Brain pericyte (primary cell): ENCODE results near the gene ENPP1.
"Not testable (repeated sequence)": the region's sequence is repeated elsewhere in the genome, so short reads cannot be mapped to it uniquely, and the experiment has no call there.

Experiments
- DNase-seq: peaks from one replicate; pipeline ENCODE4 v3.0.0-alpha.2; 2012; ENCODE audit warnings: low read depth, low spot score

Gene ENPP1

DNA sequence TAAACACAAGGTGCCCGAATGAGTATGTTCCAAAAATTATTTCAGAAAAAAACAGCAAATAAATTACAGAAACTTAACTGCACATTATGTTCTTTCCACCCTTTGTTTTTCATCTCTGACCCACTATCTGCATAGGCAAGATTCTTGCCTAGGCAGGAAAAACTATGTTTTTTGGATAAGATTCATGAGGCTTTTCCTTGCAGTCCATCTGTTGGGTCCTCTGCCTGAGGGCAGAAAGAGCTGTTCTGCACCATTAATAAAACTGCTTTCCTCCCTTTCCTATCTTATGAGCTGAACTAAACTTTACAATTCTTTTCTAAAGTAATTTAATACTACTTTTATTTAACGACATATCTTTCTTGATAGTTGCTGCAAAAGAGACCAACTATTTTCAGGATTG lies 21.1 kb downstream of the ENPP1 start:
- no peak for DNase-seq

DNA sequence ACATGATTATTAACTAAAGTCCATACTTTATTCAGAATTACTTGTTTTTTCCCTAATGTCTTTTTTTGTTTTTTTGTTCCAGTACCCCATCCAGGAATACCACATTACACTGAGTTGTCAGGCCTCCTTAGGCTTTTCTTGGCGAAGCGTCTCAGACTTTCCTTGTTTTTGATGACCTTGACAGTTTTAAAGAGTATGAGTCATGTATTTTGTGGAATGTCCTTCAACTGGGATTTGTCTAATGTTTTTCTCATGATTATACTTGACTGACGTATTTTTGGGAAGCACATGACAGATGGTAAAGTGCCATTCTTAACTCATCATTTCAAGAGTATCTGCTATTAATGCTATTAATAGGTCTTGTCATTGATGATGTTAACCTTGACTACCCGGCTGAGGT lies 23.6 kb downstream of the ENPP1 start:
- peak; percentile 68 for DNase-seq

DNA sequence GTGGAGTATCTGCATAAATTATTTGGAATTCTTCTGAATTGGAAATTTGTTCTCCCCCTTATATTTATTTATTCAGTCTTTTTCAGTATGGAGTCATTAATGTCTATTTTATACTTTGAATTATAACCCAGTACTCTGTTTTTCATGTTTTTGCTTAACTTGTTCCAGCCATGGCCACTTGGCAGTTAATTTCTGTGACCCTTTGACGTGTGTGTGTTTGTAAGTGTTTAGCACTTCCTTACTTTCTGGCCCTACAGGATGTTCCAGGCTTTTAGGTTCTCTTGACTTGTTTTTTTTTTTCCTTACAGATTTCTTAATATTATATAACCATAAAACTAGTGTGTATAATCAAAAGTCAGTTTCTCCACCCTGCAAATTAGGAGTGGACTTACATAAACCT lies 24.1 kb downstream of the ENPP1 start:
- DNase-seq, result no peak

DNA sequence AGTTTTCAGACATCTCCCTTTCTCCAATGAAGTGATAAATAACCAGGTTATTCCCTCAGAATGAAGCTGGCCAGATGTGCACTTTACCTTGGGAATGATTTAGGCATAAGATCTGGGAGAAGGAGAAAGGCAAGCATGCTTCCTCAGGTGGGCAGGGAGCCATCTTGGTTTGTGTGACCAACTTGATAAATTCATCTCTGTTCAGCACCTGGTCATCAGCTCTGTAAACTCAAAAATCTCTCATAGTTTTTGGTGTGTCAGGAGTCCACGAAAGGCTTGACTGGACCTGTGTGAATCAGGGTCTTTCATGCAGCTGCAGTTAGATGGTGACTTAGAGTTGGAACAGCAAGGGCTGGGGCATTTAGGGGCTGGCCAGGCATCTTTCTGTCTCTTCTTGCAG lies 24.5 kb downstream of the ENPP1 start:
- DNase-seq, result no peak

DNA sequence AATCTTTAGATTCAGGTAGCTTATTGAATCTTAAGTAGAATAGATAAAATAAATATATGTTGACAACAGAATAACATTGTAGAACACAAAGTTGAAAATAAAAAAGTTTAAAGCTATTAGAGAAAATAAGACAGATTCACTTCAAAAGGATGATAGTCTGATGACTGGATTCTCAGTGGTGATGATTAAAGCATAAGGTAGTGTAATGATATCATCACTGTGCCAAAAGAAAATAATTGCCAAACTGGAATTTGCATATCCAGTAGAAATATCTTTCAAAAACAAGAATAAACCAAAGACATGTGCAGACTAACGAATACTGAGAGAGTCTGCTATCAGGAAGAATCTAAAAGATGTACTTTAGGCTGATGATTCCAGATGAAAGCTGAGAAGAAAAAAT lies 30.2 kb downstream of the ENPP1 start:
- DNase-seq, result no peak

DNA sequence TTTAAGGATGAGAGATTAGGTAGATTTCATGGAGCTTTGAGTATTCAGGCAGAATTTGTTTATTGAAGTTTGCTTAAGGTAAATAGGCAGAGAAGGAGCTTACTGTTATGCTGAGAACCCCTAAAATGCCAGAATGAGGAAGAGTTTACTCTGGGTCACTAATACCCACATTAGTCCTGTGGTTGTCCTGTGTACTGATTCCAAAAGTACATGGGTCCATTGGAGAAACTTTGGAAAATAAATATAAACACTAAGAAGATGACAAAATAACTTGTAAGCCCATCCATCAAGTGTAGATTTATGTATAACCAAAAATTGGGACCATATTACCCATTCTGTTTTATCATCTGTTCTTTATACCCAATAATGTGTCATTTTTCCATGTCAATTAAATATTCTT lies 31.6 kb downstream of the ENPP1 start:
- no peak for DNase-seq

DNA sequence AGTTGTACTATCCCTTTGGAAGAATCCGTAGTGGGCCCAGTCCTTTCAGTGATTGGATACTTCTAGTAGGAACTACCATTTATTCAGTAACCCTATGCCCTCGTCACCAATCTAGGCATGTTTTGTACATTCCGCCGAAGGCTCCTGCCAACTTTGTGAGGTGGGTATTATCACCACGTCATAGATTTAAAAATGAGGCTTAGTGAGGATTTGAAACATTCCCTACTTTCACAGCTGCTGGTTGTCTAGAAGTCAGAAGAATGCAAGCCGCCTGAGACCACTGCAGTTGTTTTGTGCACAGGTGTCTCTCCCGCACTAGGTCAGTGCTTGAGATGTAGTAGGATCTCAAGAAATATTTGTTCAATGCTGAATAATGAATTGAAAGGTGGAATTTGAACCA lies 32.6 kb downstream of the ENPP1 start:
- no peak for DNase-seq

DNA sequence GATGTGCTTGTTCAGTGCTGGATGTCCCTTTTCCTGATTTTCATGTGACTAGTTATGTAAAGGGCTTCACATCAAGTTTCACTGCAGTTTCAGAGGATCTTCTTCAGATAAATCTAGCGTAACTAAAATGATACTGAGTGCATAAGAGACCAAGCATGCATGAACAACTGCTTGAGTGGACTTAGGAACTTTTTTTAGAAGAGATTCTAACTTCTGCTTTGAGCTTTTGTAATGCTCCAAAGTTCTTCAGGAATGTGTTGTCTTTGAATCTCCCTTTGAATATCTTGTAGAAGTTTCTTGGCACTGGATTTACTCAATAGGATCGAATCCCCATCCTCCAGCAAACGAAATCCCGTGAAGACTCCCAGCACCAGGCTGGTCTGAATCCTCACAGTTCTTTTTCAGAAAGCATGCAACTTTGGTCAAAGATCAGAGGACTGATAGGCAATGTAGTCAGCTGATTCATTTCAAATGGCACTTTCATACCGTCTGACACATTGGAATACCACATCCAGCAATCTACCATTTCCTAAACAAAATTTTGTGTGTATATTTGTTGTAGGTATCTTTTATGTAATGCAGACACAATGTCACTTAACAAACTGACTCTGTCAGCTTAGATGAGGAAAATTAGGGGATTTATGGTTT lies 33.2 kb downstream of the ENPP1 start:
- DNase-seq, result no peak

DNA sequence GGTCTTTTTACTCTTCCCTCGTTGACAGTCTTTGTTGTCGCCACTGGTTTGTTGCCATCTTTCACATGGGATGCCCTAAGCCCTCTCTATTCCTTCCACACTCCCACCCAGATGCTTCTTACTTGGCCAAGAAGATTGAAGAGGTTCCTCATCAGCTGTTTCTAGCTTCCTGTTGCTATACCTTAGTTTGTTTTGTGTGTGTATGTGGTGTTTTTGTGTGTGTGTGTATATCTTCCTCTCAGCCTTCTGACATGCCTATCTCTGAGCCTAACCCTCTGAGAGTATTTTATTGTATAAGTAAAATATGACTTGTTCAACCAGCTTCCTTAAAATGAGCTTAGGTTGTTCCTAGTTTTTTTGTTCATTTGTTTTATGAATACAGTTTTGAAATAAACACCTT lies 35.9 kb downstream of the ENPP1 start:
- no peak for DNase-seq

DNA sequence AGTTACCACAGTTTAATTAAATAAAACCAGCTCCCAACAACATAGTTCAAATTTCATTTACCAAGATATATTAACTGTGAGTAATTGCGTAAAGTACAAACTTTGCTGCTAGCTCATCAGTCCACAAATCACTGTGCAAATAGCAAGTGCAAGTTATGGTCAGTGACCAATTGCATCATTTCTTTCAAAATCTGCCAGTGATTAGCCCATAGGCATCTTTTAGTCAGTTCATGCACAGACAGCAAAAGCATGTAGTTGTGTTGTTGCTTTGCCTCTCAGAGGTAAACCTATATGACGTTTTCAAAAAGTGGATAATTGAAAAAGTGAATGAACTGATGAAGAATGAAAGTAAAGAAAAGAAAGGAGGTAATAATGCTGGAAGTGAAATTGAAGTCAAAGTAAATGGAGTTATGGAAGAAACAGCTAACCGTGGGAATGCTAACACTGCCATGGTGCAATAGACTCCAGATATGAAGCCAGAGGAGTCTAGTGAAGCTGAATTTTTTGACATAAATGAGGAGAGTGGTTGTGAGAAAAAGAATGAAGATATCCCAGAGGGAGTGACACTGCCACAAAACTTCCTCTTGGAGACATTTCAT lies 36.5 kb downstream of the ENPP1 start:
- DNase-seq, result no peak

DNA sequence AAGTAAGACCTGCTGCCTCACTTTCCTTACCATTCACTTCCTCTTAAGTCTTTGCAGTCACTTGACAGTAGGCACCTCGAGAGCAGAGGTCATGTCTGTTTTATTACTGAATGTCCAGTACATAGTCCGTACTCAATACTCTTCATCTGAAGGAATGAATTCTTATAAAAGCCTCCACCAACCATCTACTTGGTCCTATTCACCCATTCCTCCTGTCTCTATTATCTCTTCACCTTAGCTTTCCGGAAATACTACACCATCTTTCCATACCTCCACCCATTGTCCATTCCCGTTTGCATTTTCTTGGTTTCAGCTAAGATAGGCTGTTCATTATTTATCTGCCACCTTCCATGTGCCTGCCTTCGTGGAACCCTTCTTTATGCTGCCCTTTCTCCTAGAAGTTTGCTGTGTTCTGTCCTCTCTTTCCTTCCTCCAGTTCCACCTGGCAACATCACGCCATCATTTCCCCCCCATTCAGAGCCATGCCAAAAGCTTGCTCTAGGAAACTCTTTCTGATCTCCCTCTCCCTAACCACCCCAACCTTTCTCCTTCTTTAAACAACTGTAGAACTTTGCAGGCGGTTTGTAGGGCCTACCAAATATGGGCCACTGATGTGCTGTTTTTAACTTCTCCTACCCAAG lies 38.3 kb downstream of the ENPP1 start:
- no peak for DNase-seq

DNA sequence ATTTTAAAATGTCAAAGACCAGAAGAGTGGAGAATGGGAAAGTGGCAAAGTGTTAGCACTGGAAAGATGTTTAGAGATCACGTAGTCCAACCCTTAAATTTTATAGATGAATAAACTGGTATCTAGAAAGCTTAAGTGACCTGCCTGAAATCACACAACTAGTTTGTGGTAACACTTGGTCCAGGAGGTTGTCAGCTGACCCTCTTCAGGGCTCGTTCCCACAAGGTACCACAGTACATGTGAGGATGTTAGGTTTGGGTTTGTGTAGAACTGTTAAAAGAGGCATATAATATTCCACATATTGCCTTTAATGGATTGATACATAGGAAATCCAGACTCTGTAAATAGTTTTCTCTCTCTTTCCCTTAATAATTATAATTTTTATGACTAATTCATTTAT lies 39.1 kb downstream of the ENPP1 start:
- no peak for DNase-seq

DNA sequence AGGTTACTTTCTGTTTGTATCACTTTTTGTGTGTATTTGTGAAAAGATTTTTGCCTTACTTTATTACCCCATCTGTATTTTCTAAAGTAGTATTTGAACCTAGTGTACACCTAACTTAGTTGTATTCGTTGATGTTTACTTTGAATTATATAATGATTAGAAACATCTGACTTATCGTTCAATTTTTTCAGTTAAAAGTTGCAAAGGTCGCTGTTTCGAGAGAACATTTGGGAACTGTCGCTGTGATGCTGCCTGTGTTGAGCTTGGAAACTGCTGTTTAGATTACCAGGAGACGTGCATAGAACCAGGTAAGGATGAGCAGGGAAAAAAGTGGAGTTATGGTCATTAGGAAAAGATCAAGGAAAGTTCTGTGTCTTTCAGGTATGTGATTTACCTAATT lies 42.0 kb downstream of the ENPP1 start:
- DNase-seq, result no peak

DNA sequence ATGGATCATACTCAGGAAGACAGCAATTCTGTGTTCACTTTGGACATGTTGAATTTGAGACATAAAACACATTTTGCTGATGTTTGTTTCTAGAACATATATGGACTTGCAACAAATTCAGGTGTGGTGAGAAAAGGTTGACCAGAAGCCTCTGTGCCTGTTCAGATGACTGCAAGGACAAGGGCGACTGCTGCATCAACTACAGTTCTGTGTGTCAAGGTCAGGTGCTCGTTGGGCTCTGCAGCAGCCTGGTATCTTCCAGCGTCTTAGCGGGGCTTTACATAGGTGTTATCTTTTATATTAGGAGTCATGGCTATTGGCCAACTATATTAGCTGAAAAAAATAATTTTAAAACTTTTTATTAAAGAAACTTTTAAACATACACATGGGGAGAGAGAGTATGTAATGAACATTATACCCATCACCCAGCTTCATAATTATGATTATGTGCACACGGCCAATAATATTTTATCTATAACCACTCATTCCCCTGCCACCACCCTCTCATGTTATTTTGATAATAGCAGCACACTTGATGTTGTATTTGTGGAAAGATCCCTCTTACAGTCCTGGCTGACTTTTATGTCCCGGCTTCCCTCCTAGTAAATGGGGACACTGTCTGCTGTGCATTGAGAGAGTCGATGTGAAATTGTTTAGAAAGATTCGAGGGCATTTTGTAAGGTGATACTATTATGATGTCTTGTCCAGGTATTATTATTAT lies 43.4 kb downstream of the ENPP1 start:
- no peak for DNase-seq

DNA sequence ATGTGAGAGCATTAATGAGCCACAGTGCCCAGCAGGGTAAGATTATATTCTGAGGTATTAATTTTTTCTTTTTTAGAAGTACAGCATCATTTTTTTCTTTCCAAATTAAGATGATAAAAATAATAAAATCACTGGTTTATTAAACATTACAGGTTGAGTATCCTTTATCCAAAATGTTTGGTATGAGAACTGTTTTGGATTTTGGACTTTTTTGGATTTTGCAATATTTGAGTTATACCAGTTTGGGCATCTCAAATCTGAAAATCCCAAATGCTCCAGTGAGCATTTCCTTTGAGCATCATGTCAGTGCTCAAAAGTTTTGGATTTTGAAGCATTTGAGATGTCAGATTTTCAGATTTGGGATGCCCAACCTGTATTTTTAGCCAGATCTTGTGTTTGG lies 44.4 kb downstream of the ENPP1 start:
- no peak for DNase-seq

DNA sequence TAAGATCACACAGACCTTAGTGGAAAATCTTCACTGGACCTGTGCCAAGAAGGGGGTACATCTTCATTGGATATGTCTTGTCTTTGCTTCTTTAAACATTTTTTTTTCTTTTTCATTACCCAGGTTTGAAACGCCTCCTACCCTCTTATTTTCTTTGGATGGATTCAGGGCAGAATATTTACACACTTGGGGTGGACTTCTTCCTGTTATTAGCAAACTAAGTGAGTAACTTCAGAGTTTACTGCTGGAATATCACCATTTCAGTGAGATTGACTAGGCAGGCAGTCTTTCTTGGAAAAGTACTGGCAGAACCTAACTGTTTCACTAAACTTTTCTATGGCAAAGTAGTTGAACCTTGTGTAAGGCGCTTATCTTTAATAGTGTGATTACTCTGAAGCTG lies 47.0 kb downstream of the ENPP1 start:
- DNase-seq, result no peak

DNA sequence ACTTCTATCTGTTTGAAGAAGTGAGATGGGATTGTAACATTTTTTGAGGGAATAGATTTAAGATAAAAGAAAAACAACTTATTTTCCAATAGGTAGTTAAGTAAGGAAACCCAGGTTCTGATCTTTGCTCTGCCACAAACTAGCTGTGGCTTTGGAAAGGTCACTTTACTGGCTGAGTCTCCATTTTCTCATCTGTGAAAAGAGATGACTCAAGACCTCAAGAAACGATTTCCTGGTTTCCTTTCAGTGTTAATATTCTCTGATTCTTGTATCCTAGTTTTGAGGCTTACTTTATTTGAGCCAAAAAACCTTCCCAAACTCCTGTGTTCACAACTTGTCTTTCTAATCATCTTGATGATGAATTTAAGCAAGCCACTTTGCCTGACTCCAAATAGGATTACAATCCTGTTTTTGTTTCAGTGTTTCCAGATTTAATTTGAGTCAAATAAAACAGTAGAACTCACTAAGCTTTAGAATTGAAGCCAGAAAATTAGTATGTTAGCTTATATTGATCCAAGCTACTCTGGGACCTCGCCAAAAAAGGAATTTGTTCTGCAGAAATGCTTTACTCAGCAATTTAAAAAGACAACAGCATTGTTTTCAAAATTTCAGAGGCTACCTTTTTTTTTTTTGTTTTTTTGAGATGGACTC lies 51.1 kb downstream of the ENPP1 start:
- DNase-seq, result no peak

DNA sequence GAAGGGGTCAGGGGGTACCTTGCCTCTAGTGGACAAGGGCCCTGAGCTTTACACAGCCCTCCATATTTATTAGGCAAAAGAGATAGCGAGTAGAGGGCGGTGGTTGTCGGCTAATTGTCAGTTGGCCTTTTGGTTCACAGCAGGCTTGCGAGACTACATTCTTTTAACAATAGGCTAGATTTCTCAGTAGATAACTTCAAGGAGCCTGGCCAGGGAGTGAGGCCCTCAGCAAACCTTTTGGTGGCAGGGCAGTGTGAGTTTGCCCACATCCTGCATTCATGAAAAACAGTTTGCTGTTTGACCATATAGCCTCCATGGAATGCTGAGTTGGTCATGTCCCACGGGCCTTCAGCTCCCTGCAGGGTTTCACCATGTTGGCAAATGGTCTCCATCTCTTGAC lies 51.8 kb downstream of the ENPP1 start:
- not testable (repeated sequence) for DNase-seq

DNA sequence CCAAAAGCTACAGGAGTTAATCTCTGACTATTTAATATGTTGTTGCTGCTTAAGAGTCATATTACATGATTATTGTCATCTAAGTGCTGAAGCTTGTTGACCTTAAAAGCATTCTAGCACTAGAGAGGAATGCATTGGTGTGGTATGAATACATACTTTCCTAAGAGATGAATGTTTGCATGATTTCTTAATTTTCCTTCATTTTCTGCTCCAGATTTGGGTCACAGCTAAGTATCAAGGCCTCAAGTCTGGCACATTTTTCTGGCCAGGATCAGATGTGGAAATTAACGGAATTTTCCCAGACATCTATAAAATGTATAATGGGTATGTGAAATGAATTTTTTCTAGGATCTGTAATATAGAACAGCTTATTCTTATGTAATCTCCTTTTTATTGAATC lies 53.6 kb downstream of the ENPP1 start:
- no peak for DNase-seq

DNA sequence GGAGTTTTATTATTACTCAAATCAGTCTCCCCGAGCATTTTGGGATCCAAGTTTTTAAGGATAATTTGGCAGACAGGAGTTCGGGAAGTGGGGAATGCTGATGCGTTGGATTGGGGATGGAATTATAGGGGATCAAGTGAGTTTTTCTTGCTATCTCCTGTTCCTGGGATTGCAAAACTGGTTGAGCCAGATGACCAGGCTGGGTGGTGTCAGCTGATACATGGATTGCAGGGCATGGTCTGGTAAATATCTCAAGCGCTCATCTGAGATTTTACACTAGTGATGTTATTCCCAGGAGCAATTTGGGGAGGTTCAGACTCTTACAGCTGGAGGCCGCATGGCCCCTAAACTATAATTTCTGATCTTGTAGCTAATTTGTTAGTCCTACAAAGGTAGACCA lies 54.7 kb downstream of the ENPP1 start:
- DNase-seq, result no peak

DNA sequence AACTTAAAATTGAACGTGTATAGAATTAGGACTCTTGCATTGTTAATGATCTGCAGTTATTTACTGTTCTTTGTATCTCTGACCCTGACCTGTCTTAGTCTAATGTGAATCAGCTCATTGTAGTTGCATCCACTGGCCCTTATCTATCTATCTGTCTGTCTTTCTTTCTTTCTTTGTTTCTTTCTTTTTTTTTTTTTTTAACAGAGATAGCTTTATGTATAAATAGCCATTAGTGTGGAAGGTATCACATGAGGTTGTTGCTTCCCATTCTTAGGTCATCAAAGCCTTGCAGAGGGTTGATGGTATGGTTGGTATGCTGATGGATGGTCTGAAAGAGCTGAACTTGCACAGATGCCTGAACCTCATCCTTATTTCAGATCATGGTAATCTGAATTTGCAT lies 59.9 kb downstream of the ENPP1 start:
- DNase-seq, result no peak

DNA sequence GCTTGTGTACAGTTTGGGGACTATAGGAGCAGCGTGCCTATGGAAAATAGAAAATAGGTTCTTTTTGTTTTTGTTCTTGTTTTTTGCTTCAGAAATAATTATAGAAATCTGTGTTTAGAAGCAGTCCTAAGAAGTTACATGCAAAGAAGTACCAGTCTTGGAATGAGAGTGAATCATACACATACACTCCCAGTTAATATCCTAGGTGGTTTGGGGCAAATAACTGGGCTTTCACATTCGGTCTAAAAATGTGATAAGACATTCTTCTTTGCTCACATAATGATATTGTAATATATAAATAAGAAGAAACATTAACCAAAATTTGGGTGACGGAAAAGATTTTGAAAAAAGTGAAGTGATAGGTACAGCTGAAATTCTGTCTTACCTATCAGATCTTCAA lies 61.0 kb downstream of the ENPP1 start:
- DNase-seq, result no peak
